Ectodermal cell (in vitro differentiated cells): Measurements from ENCODE around the gene HMGXB4.

ENCODE experiments used
- H3K27ac ChIP-seq: 2 replicates; pipeline ENCODE4 v1.7.0; 2013; ENCODE audit warnings: mild to moderate bottlenecking, low read depth, low read length; ENCODE audit not compliant: insufficient read depth, poor library complexity, severe bottlenecking
- H3K27me3 ChIP-seq: 2 replicates; pipeline ENCODE4 v1.7.0; 2013; ENCODE audit warnings: mild to moderate bottlenecking, low read length; ENCODE audit not compliant: insufficient read depth, control insufficient read depth, poor library complexity, severe bottlenecking
- H3K36me3 ChIP-seq: one replicate; pipeline ENCODE4 v1.7.0; 2013; ENCODE audit warnings: low read length; ENCODE audit not compliant: control insufficient read depth, insufficient read depth
- H3K4me1 ChIP-seq: one replicate; pipeline ENCODE4 v1.7.0; 2013; ENCODE audit warnings: low read length; ENCODE audit not compliant: control insufficient read depth, insufficient read depth
- H3K4me3 ChIP-seq: 2 replicates; pipeline ENCODE4 v1.7.0; 2013; ENCODE audit warnings: low read depth, low read length, control low read depth; ENCODE audit not compliant: insufficient read depth
- H3K9me3 ChIP-seq: 2 replicates; pipeline ENCODE4 v1.7.0; 2013; ENCODE audit warnings: mild to moderate bottlenecking, low read length, moderate library complexity; ENCODE audit not compliant: control insufficient read depth
- WGBS, 2 experiments: methylation state at CpG; one replicate each; pipeline ENCODE4 v1.1.7; 2013; ENCODE audit warnings: missing lambda C conversion rate in 2 of 2; 5-methylcytosine and 5-hydroxymethylcytosine counted together

Gene HMGXB4

GRCh38 chr22:35253946-35254345, 3.3 kb upstream of the HMGXB4 start:
- WGBS, 2 experiments: 94 to 100% methylated on average over 2 of the region's 2 CpGs
- Histone ChIP-seq H3K4me3 (no peak overlapping the region), H3K27me3 (no peaks in the 10 kb centered on the region), H3K27ac (no peak overlapping the region), H3K36me3 (no peaks in the 10 kb centered on the region), H3K9me3 (no peaks in the 10 kb centered on the region), H3K4me1 (no peaks in the 10 kb centered on the region)

- Histone ChIP-seq H3K27ac (no peak overlapping the region), H3K27me3 (no peaks in the 10 kb centered on the region), H3K4me1 (no peaks in the 10 kb centered on the region), H3K4me3 (peak overlapping the region; percentile 68), H3K9me3 (no peaks in the 10 kb centered on the region), H3K36me3 (peaks cover under 1% of the 10 kb centered on the region)
- WGBS, 2 experiments: 16 to 18% methylated on average over 3 of the region's 3 CpGs
Observed at GRCh38 chr22:35257002-35257320, 332 bp upstream of the HMGXB4 start.

- Histone ChIP-seq H3K4me3 (peak overlapping the region; percentile 68), H3K4me1 (no peaks in the 10 kb centered on the region), H3K27me3 (no peaks in the 10 kb centered on the region), H3K27ac (peak overlapping the region; percentile 79), H3K36me3 (peaks cover 11% of the 10 kb centered on the region), H3K9me3 (no peaks in the 10 kb centered on the region)
- WGBS, 2 experiments: 24 to 26% methylated on average over 23 of the region's 23 CpGs
Observed at GRCh38 chr22:35258191-35258988, 1.1 kb downstream of the HMGXB4 start.

- Histone ChIP-seq H3K27ac (no peak overlapping the region), H3K27me3 (no peaks in the 10 kb centered on the region), H3K4me3 (no peak overlapping the region), H3K4me1 (no peaks in the 10 kb centered on the region), H3K9me3 (no peaks in the 10 kb centered on the region), H3K36me3 (peaks cover 65% of the 10 kb centered on the region)
- 94 to 95% methylated on average over 7 of the region's 7 CpGs for WGBS, 2 experiments
Observed at GRCh38 chr22:35264986-35265385, 7.7 kb downstream of the HMGXB4 start.

GRCh38 chr22:35266277-35266676, 9.0 kb downstream of the HMGXB4 start:
- H3K36me3 ChIP-seq: peaks cover 71% of the 10 kb centered on the region
- H3K27ac ChIP-seq: no peak overlapping the region
- H3K4me3 ChIP-seq: no peak overlapping the region
- no peaks in the 10 kb centered on the region for H3K4me1 ChIP-seq
- no peaks in the 10 kb centered on the region for H3K27me3 ChIP-seq
- 95 to 98% methylated on average over 3 of the region's 3 CpGs for WGBS, 2 experiments
- H3K9me3 ChIP-seq: no peaks in the 10 kb centered on the region

- no peaks in the 10 kb centered on the region for H3K9me3 ChIP-seq
- H3K36me3 ChIP-seq: peaks cover 65% of the 10 kb centered on the region
- no peak overlapping the region for H3K4me3 ChIP-seq
- WGBS, 2 experiments: 96 to 98% methylated on average over 3 of the region's 3 CpGs
- H3K27me3 ChIP-seq: no peaks in the 10 kb centered on the region
- H3K27ac ChIP-seq: no peak overlapping the region
- no peaks in the 10 kb centered on the region for H3K4me1 ChIP-seq
Observed at GRCh38 chr22:35269630-35270029, 12.3 kb downstream of the HMGXB4 start.

GRCh38 chr22:35274154-35274871, 17.0 kb downstream of the HMGXB4 start:
- Histone ChIP-seq H3K36me3 (peaks cover 39% of the 10 kb centered on the region), H3K27ac (no peak overlapping the region), H3K4me1 (no peaks in the 10 kb centered on the region), H3K9me3 (no peaks in the 10 kb centered on the region), H3K4me3 (no peak overlapping the region), H3K27me3 (no peaks in the 10 kb centered on the region)
- WGBS, 2 experiments: 97% methylated on average over 8 of the region's 8 CpGs

- Histone ChIP-seq H3K27ac (no peak overlapping the region), H3K4me3 (no peak overlapping the region), H3K27me3 (no peaks in the 10 kb centered on the region), H3K4me1 (no peaks in the 10 kb centered on the region), H3K9me3 (no peaks in the 10 kb centered on the region), H3K36me3 (peaks cover 29% of the 10 kb centered on the region)
- 82 to 97% methylated on average over 1 of the region's 1 CpG for WGBS, 2 experiments
Observed at GRCh38 chr22:35275580-35275979, 18.3 kb downstream of the HMGXB4 start.

- H3K4me3 ChIP-seq: no peak overlapping the region
- H3K36me3 ChIP-seq: peaks cover 26% of the 10 kb centered on the region
- no peak overlapping the region for H3K27ac ChIP-seq
- 93 to 96% methylated on average over 2 to 4 of the region's 4 CpGs for WGBS, 2 experiments
- no peaks in the 10 kb centered on the region for H3K9me3 ChIP-seq
- H3K27me3 ChIP-seq: no peaks in the 10 kb centered on the region
- no peaks in the 10 kb centered on the region for H3K4me1 ChIP-seq
Observed at GRCh38 chr22:35276019-35276418, 18.7 kb downstream of the HMGXB4 start.

- H3K4me1 ChIP-seq: no peaks in the 10 kb centered on the region
- peaks cover 58% of the 10 kb centered on the region for H3K36me3 ChIP-seq
- H3K9me3 ChIP-seq: no peaks in the 10 kb centered on the region
- H3K27ac ChIP-seq: no peak overlapping the region
- 92 to 96% methylated on average over 1 of the region's 1 CpG for WGBS, 2 experiments
- no peaks in the 10 kb centered on the region for H3K27me3 ChIP-seq
- H3K4me3 ChIP-seq: no peak overlapping the region
Observed at GRCh38 chr22:35288116-35288515, 30.8 kb downstream of the HMGXB4 start.
